ENCODE data around the gene TWIST2.

DNA sequence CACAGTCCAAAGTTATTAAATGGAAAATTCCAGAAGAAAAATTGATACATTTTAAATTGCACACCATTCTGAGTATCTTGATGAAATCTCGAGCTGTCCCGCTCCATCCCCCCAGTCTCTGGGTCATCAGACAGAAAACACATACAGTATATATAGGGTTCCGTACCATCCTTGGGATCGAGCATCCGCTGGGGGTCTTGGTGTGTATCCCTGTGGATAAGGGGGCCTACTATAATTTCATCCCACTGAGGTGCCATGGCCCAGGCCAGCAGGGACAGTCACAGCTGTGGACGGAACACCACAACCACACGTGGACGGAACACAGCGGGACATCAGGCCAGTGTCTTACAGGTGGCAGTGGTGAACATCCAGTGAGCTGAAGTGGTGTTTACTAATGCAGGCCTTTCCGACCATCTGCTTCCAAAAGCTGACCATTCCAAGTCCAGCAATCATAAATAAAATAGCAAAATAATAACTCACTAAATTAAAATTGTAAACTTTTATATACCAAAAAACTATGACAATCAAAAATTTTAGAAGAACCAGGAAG, 14.0 kb downstream of the TWIST2 start:
- no peak for TF ChIP-seq ZNF274 (IDR thresholded peaks at IDR 0.05; ENCODE audit: low read depth, low read length)
- no peak for TF ChIP-seq YY1 (IDR thresholded peaks at IDR 0.05; ENCODE audit: insufficient read depth, insufficient read length)
- TF ChIP-seq SUZ12 (IDR thresholded peaks at IDR 0.05; ENCODE audit: extremely low read depth, insufficient read depth, insufficient read length): no peak

Measured in NT2/D1 (cell line).